K562 treated with DMSO at 1 percent for 24 hours (cell line): ENCODE data around the gene LZTR1. TPM values are rescaled to one million over a fixed set of nuclear protein-coding genes. Genes with fewer than 3 reads are reported as not detected.

ENCODE experiments used
- total RNA-seq: library from RNA; unstranded; fragments of 300-600 nt; gene quantifications from 2 replicates; pipeline ENCODE4 v1.2.3, GENCODE V29; 2022; ENCODE audit warnings: low read depth; ENCODE audit not compliant: insufficient read depth

The LZTR1 gene
- total RNA-seq: 76.2 and 79.8 TPM in 2 replicates

GRCh38 chr22:20981787-20982562, at the start of gene LZTR1:
TSS of gene LZTR1 (plus strand) at chr22:20982297. CDS start at chr22:20982372, 75 bp downstream.

GRCh38 chr22:20966883-20967696, 15.0 kb upstream of the LZTR1 start, which contains the start of gene AIFM3:
TSS of gene AIFM3 (plus strand) at chr22:20967255. CDS start at chr22:20967945, 690 bp downstream.

GRCh38 chr22:21001601-21002325, 19.7 kb downstream of the LZTR1 start, which contains the start of gene THAP7:
TSS of gene THAP7 (minus strand) at chr22:21002118. CDS start at chr22:21001911, 207 bp downstream.

GRCh38 chr22:21014726-21015465, 32.8 kb downstream of the LZTR1 start, which contains the start of gene P2RX6:
TSS of gene P2RX6 (plus strand) at chr22:21015165. CDS start at chr22:21015175, 10 bp downstream.

GRCh38 chr22:21032037-21032867, 50.2 kb downstream of the LZTR1 start, which contains the start of gene SLC7A4:
TSS of gene SLC7A4 (minus strand) at chr22:21032561. CDS start at chr22:21031812, 749 bp downstream.

GRCh38 chr22:21045585-21046294, 63.6 kb downstream of the LZTR1 start, which contains the start of gene LRRC74B:
TSS of gene LRRC74B (plus strand) at chr22:21045946. CDS start at chr22:21045987, 41 bp downstream.

Other genes with a start within 250 kb of the LZTR1 start
- not detected in 2 replicates for gene SERPIND1, start 208.2 kb upstream of the LZTR1 start, total RNA-seq
- gene PI4KA, start 123.5 kb upstream of the LZTR1 start, total RNA-seq: 240 and 257 TPM in 2 replicates
- gene SNAP29, start 123.3 kb upstream of the LZTR1 start, total RNA-seq: 89.0 and 89.5 TPM in 2 replicates
- gene CRKL, start 64.9 kb upstream of the LZTR1 start, total RNA-seq: 155 and 159 TPM in 2 replicates
- 0.37 TPM in 1 of 2 replicates, not detected in the other for gene AIFM3, start 15.0 kb upstream of the LZTR1 start, total RNA-seq
- 221 and 253 TPM in 2 replicates for gene THAP7, start 19.8 kb downstream of the LZTR1 start, total RNA-seq
- 3.9 and 4.9 TPM in 2 replicates for gene P2RX6, start 32.9 kb downstream of the LZTR1 start, total RNA-seq
- gene SLC7A4, start 50.3 kb downstream of the LZTR1 start, total RNA-seq: 0.29 TPM in 1 of 2 replicates, not detected in the other
- not detected in 2 replicates for gene LRRC74B, start 63.6 kb downstream of the LZTR1 start, total RNA-seq